Neural progenitor cell (in vitro differentiated cells): ENCODE results near the gene ISCA2.

Source experiments
- CTCF ChIP-seq: fragments of 200-600 bp; sonication (generic); IDR thresholded peaks from 2 replicates; pipeline ENCODE4 v1.5.1; 2017; ENCODE audit warnings: antibody characterized with exemption, mild to moderate bottlenecking
- EZH2 ChIP-seq: fragments of 200-600 bp; sonication (generic); IDR thresholded peaks from 2 replicates; pipeline ENCODE4 v1.6.1; 2017; ENCODE audit warnings: antibody characterized with exemption, mild to moderate bottlenecking, moderate library complexity
- EZH2phosphoT487 ChIP-seq: fragments of 200-600 bp; sonication (generic); IDR thresholded peaks from 2 replicates; pipeline ENCODE4 v1.6.1; 2017; ENCODE audit warnings: antibody characterized with exemption

GRCh38 chr14:74480046-74480445 is 13.5 kb upstream of the ISCA2 start:
- TF ChIP-seq CTCF (no peak), EZH2phosphoT487 (no peak), EZH2 (no peak)
